Measurements from ENCODE around the gene COL6A2. TPM values are rescaled to one million over a fixed set of nuclear protein-coding genes. Genes with fewer than 3 reads are reported as not detected.

The COL6A2 gene
- polyA plus RNA-seq, 2 of the 4 experiments (the other 2 are of a cell fraction), result 2.3 to 13.1 TPM

- WGBS (ENCODE audit: missing lambda C conversion rate), result 67% methylated on average over 8 of the region's 8 CpGs
- FAIRE-seq (no peak), ATAC-seq (no peak), DNase-seq (ENCODE audit: low read depth in 1 of 2, low spot score in 1 of 2) (no peak)
- H3K27ac ChIP-seq, result no peak overlapping the region
- ChIA-PET CTCF (no interaction called here), POLR2A (no interaction called here)
- no peak overlapping the region for H3K4me2 ChIP-seq
- no peak overlapping the region for H3K4me3 ChIP-seq
- no peaks in the 10 kb centered on the region for H3K9me3 ChIP-seq
- TF ChIP-seq POLR2AphosphoS2 (conservative IDR thresholded peaks at IDR 0.05; ENCODE audit: low read length) (no peak), CHD4 (IDR thresholded peaks at IDR 0.05; ENCODE audit: borderline replicate concordance) (no peak), TP53 (CRISPR knock-in tag; IDR thresholded peaks at IDR 0.05) (no peak), HOXB5 (CRISPR knock-in tag; IDR thresholded peaks at IDR 0.05) (no peak), RCOR1 (IDR thresholded peaks at IDR 0.05; ENCODE audit: low read depth, low read length) (no peak), TFCP2L1 (CRISPR knock-in tag; IDR thresholded peaks at IDR 0.05) (no peak), SMC3 (IDR thresholded peaks at IDR 0.05) (no peak), MYC (IDR thresholded peaks at IDR 0.05; ENCODE audit: borderline replicate concordance, low read length) (no peak), HDAC2 (IDR thresholded peaks at IDR 0.05) (no peak), BCL3 (IDR thresholded peaks at IDR 0.05) (no peak), CBX2 (IDR thresholded peaks at IDR 0.05; ENCODE audit: borderline replicate concordance, low read depth) (no peak), PBX3 (IDR thresholded peaks at IDR 0.05) (no peak), RFX5 (IDR thresholded peaks at IDR 0.05) (no peak), REST (IDR thresholded peaks at IDR 0.05) (no peak), NFE2L2 (conservative IDR thresholded peaks at IDR 0.05; ENCODE audit: low read length) (no peak), NPAS2 (CRISPR knock-in tag; IDR thresholded peaks at IDR 0.05; ENCODE audit: borderline replicate concordance) (no peak), ELK1 (IDR thresholded peaks at IDR 0.05; ENCODE audit: low read depth, low read length) (no peak), FOSL2 (IDR thresholded peaks at IDR 0.05) (no peak), FOSL2 (CRISPR knock-in tag; IDR thresholded peaks at IDR 0.05) (no peak)
- H3K4me1 ChIP-seq, result no peaks in the 10 kb centered on the region
These were observed 6.3 kb upstream of the COL6A2 start for GRCh38 chr21:46091631-46092025.

GRCh38 chr21:46092026-46092764, 5.7 kb upstream of the COL6A2 start:
- no peaks in the 10 kb centered on the region for H3K4me1 ChIP-seq
- DNase-seq (ENCODE audit: low read depth in 1 of 2, low spot score in 1 of 2) (no peak), FAIRE-seq (no peak), ATAC-seq (no peak)
- no peaks in the 10 kb centered on the region for H3K9me3 ChIP-seq
- no peak for TF ChIP-seq SMC3 (IDR thresholded peaks at IDR 0.05)
- no peak for TF ChIP-seq KDM5A (IDR thresholded peaks at IDR 0.05)
- TF ChIP-seq EHMT2 (IDR thresholded peaks at IDR 0.05; ENCODE audit: low read depth), result no peak
- TF ChIP-seq JUNB (IDR thresholded peaks at IDR 0.05), result no peak
- no peak overlapping the region for H3K4me3 ChIP-seq
- WGBS (ENCODE audit: missing lambda C conversion rate), result 66% methylated on average over 21 of the region's 23 CpGs
- ChIA-PET POLR2A (no interaction called here), CTCF (interaction anchor here (1.0 kb wide), 1 partner anchor 13 kb away, joined by 3 read pairs; no protein-coding TSS in a partner anchor)
- H3K27ac ChIP-seq, result no peak overlapping the region
- no peak overlapping the region for H3K4me2 ChIP-seq

Measured in A549 (cell line).